Stimulated activated CD4-positive, alpha-beta T cell treated with anti-CD3 and anti-CD28 coated beads, Interleukin-15, amount 100 ng/mL, for 48 hours (primary cell): Measurements from ENCODE around the gene SLC12A2.
A peak's percentile ranks its signal among the peaks of the same experiment; 100 is the strongest.

Experiments used
- DNase-seq, 2 donors: peaks; one replicate each; pipeline ENCODE4 v3.0.0-alpha.2; 2020; ENCODE audit warnings: low read depth in 2 of 2

The SLC12A2 gene

GRCh38 chr5:128083033-128083810, at the start of gene SLC12A2:
Gene SLC12A2 (plus strand): TSS chr5:128083766. CDS start chr5:128083955, 189 bp downstream.
- peak; percentile 79 to 85 for DNase-seq

GRCh38 chr5:128035689-128036088, 47.9 kb upstream of the SLC12A2 start:
- no peak for DNase-seq

GRCh38 chr5:128036950-128037349, 46.6 kb upstream of the SLC12A2 start:
- no peak for DNase-seq

DNA sequence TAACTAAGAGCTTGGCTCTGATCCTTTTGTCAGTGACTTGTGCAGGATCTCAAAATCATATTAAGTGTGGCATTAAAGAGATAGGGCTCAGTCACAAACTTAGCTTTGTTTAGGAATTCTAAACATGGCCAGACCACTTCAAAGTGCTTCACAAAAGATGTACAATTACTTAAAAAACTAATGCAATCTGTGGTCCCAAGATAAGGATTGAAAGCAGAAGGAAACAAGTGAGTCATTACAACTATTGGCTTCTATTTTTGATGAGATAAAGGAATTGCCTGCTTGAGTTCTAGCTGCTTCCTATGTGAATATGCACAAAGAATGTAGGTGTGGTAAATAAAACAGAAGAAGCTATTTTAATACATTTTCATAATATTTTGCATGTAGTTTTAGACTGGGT, 44.9 kb upstream of the SLC12A2 start:
- DNase-seq: no peak

GRCh38 chr5:128040927-128041326, 42.6 kb upstream of the SLC12A2 start:
- no peak for DNase-seq

- DNase-seq: no peak
These were observed 30.8 kb upstream of the SLC12A2 start for GRCh38 chr5:128052780-128053179.

- no peak for DNase-seq
These were observed 30.1 kb upstream of the SLC12A2 start for GRCh38 chr5:128053291-128053954.

GRCh38 chr5:128060644-128061385, 22.8 kb upstream of the SLC12A2 start:
- no peak for DNase-seq

DNA sequence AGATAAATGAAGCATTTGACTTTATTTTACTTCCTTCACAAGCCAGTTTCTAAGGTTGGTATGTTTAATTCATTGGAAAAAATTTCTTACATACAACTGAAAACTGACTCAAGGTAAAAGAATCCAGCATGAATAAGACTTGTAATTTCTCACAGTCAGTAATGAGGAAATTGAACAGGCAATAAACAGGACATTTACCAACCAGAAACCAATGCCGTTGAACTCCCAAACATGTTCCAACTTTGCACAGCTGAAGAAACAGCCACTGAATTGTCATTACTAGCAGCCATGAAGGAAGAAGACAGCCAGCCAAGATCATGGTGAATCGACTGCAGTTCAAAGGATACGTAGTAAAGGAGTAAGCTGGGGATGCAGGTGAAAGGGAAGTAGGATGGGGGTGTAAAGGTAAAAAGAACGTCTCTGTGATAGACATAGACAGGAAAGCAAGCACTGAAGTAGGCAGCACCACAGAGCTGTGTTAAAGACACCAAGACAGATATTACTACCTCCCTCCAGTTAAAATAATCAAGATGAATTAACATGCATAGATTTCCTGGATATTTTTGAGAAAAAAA, 21.3 kb upstream of the SLC12A2 start:
- DNase-seq: no peak

GRCh38 chr5:128074171-128074570, 9.4 kb upstream of the SLC12A2 start:
- DNase-seq: no peak

DNA sequence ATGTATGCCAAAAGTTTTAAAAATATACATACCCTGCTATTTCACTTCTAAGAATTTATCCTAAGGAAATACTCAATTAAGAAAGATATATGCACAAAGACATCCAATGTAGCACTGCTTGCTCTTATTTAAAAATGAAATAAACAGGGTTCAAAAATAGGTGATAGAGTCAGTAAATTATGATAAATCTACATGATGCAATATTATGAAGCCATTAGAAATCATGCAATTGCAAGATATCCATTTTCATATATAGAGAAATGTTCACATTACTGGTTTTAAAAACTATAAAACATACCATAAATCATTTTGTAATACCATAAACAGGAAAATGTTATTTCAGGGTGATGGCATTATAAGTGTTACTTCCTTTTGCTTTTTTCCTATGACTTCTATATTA, 8.6 kb upstream of the SLC12A2 start:
- no peak for DNase-seq

DNA sequence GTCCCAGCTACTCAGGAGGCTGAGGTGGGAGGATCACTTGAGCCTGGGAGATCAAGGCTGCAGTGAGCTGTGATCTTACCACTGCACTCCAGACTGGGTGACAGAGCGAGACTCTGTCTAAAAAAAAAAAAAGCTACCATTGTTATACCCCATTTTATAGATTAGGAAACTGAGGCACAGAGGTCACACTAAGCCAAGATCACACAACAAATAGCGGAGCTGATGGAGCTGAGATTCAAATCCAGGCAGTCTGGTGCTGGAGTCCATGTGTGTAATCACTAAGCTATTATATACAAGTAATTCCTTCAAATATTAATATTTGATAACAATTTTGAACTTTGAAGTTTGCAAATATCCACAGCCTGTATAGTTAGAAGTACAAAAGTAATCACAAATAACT, 6.0 kb upstream of the SLC12A2 start:
- no peak for DNase-seq

- DNase-seq: no peak
These were observed 2.3 kb upstream of the SLC12A2 start for GRCh38 chr5:128081111-128081851.

- DNase-seq: no peak
These were observed 974 bp upstream of the SLC12A2 start for GRCh38 chr5:128082551-128083032.

DNA sequence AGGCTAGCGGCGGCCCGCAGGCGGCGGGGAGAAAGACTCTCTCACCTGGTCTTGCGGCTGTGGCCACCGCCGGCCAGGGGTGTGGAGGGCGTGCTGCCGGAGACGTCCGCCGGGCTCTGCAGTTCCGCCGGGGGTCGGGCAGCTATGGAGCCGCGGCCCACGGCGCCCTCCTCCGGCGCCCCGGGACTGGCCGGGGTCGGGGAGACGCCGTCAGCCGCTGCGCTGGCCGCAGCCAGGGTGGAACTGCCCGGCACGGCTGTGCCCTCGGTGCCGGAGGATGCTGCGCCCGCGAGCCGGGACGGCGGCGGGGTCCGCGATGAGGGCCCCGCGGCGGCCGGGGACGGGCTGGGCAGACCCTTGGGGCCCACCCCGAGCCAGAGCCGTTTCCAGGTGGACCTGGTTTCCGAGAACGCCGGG, 253 bp downstream of the SLC12A2 start:
- peak in 1 of 2 donors; percentile 3 for DNase-seq

- peak; percentile 33 to 46 for DNase-seq
These were observed 932 bp downstream of the SLC12A2 start for GRCh38 chr5:128084228-128085167.

GRCh38 chr5:128085413-128085812, 1.8 kb downstream of the SLC12A2 start:
- no peak for DNase-seq

GRCh38 chr5:128091579-128091978, 8.0 kb downstream of the SLC12A2 start:
- DNase-seq: no peak

DNA sequence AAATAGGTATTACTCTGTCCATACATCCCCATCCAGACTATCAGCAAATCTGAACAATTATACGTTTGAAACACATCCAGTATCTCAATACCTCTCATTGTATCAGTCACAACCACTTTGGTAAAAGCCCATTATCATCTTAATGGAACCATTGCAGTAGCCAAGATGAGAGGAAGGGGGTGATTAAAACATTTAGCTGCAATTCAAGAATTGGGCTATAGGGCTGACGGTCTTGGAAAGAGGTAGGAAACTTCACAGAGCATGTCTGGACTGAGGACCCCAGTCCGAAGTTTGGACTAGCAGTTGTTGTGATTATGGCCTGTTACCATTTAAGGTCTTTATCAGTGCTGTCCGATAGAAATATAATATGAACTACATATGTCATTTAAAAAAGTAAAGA, 8.6 kb downstream of the SLC12A2 start:
- no peak for DNase-seq

DNA sequence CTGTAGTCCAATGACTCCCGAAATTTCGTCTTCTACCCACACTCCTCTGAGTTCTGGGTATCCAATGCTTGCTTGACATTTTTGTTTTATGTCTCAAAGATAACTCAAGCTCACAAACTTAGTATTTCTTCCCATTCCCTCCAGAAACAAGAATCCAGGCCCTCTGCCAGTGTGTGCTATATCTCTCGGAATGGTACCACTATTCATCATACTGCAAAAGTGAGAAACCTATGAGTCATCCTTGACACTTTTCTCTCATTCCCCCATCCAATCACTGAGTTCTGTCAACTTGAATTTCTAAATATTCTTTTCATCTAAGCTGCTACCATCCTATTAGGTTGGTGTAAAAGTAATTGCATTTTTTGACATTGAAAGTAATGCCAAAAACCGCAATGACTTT, 9.8 kb downstream of the SLC12A2 start:
- no peak for DNase-seq
